H9 (cell line): ENCODE results near the gene TNIP3. TPM values are rescaled to one million over a fixed set of nuclear protein-coding genes. Genes with fewer than 3 reads are reported as not detected.

Experiments
- DNase-seq: peaks from one replicate; pipeline ENCODE4 v3.0.0-alpha.2; 2017
- H2AFZ ChIP-seq: one replicate; pipeline ENCODE4 v1.6.1; 2013; ENCODE audit warnings: mild to moderate bottlenecking, low read length, control low read depth, moderate library complexity
- H2AK5ac ChIP-seq: 2 replicates; pipeline ENCODE4 v1.6.1; 2013; ENCODE audit warnings: low read length, control low read depth, mixed read lengths; ENCODE audit not compliant: insufficient read length
- H2BK120ac ChIP-seq: one replicate; pipeline ENCODE4 v1.6.1; 2013; ENCODE audit warnings: low read depth, mild to moderate bottlenecking, low read length, control low read depth, inconsistent platforms; ENCODE audit not compliant: poor library complexity, severe bottlenecking
- H2BK12ac ChIP-seq: 2 replicates; pipeline ENCODE4 v1.6.1; 2013; ENCODE audit warnings: low read length, control low read depth, mixed read lengths, low read depth; ENCODE audit not compliant: insufficient read length
- H2BK15ac ChIP-seq: 2 replicates; pipeline ENCODE4 v1.6.1; 2013; ENCODE audit warnings: low read depth, low read length, control low read depth
- H2BK20ac ChIP-seq: one replicate; pipeline ENCODE4 v1.6.1; 2013; ENCODE audit warnings: low read depth, mild to moderate bottlenecking, low read length, control low read depth, inconsistent platforms; ENCODE audit not compliant: poor library complexity, severe bottlenecking
- H2BK5ac ChIP-seq: 2 replicates; pipeline ENCODE4 v1.6.1; 2013; ENCODE audit warnings: low read length, control low read depth, mixed read lengths; ENCODE audit not compliant: insufficient read length
- H3K14ac ChIP-seq: 2 replicates; pipeline ENCODE4 v1.6.1; 2013; ENCODE audit warnings: low read length, control low read depth; ENCODE audit not compliant: insufficient read depth
- H3K18ac ChIP-seq: 2 replicates; pipeline ENCODE4 v1.6.1; 2013; ENCODE audit warnings: low read depth, mild to moderate bottlenecking, mixed read lengths, low read length, control low read depth; ENCODE audit not compliant: insufficient read length
- H3K23ac ChIP-seq: 2 replicates; pipeline ENCODE4 v1.6.1; 2013; ENCODE audit warnings: low read length, control low read depth, mixed read lengths, low read depth; ENCODE audit not compliant: insufficient read length
- H3K23me2 ChIP-seq: 2 replicates; pipeline ENCODE4 v1.6.1; 2013; ENCODE audit warnings: low read depth, mild to moderate bottlenecking, mixed read lengths, low read length, control low read depth; ENCODE audit not compliant: insufficient read length, poor library complexity, severe bottlenecking
- H3K27ac ChIP-seq: 2 replicates; pipeline ENCODE4 v1.5.1; 2013; ENCODE audit warnings: low read length, control low read depth, mixed read lengths, low read depth; ENCODE audit not compliant: insufficient read length
- H3K27me3 ChIP-seq: 2 replicates; pipeline ENCODE4 v1.6.1; 2013; ENCODE audit warnings: low read length, control low read depth, inconsistent platforms; ENCODE audit not compliant: insufficient read depth
- H3K4ac ChIP-seq: 2 replicates; pipeline ENCODE4 v1.6.1; 2013; ENCODE audit warnings: low read depth, mild to moderate bottlenecking, control low read depth, inconsistent platforms, low read length, moderate library complexity
- H3K4me1 ChIP-seq: 2 replicates; pipeline ENCODE4 v1.6.1; 2013; ENCODE audit warnings: low read length, control low read depth, inconsistent platforms; ENCODE audit not compliant: insufficient read depth
- H3K4me2 ChIP-seq: 2 replicates; pipeline ENCODE4 v1.6.1; 2013; ENCODE audit warnings: low read length, control low read depth, mixed read lengths; ENCODE audit not compliant: insufficient read length, insufficient read depth
- H3K56ac ChIP-seq: 2 replicates; pipeline ENCODE4 v1.6.1; 2013; ENCODE audit warnings: low read depth, mild to moderate bottlenecking, mixed read lengths, low read length, control low read depth; ENCODE audit not compliant: insufficient read length
- H3K79me1 ChIP-seq: 2 replicates; pipeline ENCODE4 v1.6.1; 2013; ENCODE audit warnings: low read depth, mild to moderate bottlenecking, moderate library complexity, low read length, control low read depth, inconsistent platforms; ENCODE audit not compliant: insufficient read depth, poor library complexity, severe bottlenecking
- H3K79me2 ChIP-seq: 2 replicates; pipeline ENCODE4 v1.6.1; 2013; ENCODE audit warnings: low read length, control low read depth, inconsistent platforms; ENCODE audit not compliant: insufficient read depth
- H3K9ac ChIP-seq: 2 replicates; pipeline ENCODE4 v1.6.1; 2013; ENCODE audit warnings: low read length, control low read depth, mixed read lengths; ENCODE audit not compliant: insufficient read length; ENCODE audit errors: extremely low read depth
- H3K9me3 ChIP-seq: one replicate; pipeline ENCODE4 v1.6.1; 2013; ENCODE audit warnings: low read depth, low read length, inconsistent platforms; ENCODE audit not compliant: control insufficient read depth
- H3T11ph ChIP-seq: one replicate; pipeline ENCODE4 v1.6.1; 2013; ENCODE audit warnings: mild to moderate bottlenecking, low read length, control low read depth, inconsistent platforms
- H4K20me1 ChIP-seq: one replicate; pipeline ENCODE4 v1.6.1; 2013; ENCODE audit not compliant: control insufficient read depth, insufficient read length, insufficient read depth
- H4K5ac ChIP-seq: 2 replicates; pipeline ENCODE4 v1.6.1; 2013; ENCODE audit warnings: low read depth, mild to moderate bottlenecking, mixed read lengths, low read length, control low read depth; ENCODE audit not compliant: insufficient read length
- H4K8ac ChIP-seq: replicated peaks from 2 replicates; pipeline ENCODE4 v1.6.1; 2013; ENCODE audit warnings: low read length, control low read depth, mixed read lengths, low read depth; ENCODE audit not compliant: insufficient read length
- H4K91ac ChIP-seq: 2 replicates; pipeline ENCODE4 v1.6.1; 2013; ENCODE audit warnings: low read depth, mild to moderate bottlenecking, moderate library complexity, mixed read lengths, low read length, control low read depth; ENCODE audit not compliant: insufficient read length
- H3K27ac Mint-ChIP-seq, 3 experiments: 2 replicates in 2 of 3; 3 replicates in 1 of 3; pipeline ENCODE4 v1.8.0; 2020 to 2021; ENCODE audit warnings: mixed read lengths in 3 of 3, mild to moderate bottlenecking in 1 of 3, moderate library complexity in 1 of 3
- H3K27me3 Mint-ChIP-seq: 2 replicates; pipeline ENCODE4 v1.8.0; 2021; ENCODE audit warnings: low read depth, mild to moderate bottlenecking, moderate library complexity, mixed read lengths
- H3K36me3 Mint-ChIP-seq, 3 experiments: 2 replicates in 2 of 3; 3 replicates in 1 of 3; pipeline ENCODE4 v1.8.0; 2020 to 2021; ENCODE audit warnings: low read depth in 3 of 3, mixed read lengths in 3 of 3; ENCODE audit not compliant: insufficient read depth in 1 of 3
- H3K4me1 Mint-ChIP-seq, 2 experiments: 2 replicates each; pipeline ENCODE4 v1.8.0; 2020; ENCODE audit warnings: mixed read lengths in 2 of 2
- H3K4me3 Mint-ChIP-seq, 2 experiments: 2 replicates in 1 of 2; 3 replicates in 1 of 2; pipeline ENCODE4 v1.8.0; 2020 to 2021; ENCODE audit warnings: mild to moderate bottlenecking in 2 of 2, mixed read lengths in 2 of 2, moderate library complexity in 1 of 2
- H3K9me3 Mint-ChIP-seq, 2 experiments: 2 replicates in 1 of 2; 3 replicates in 1 of 2; pipeline ENCODE4 v1.8.0; 2020; ENCODE audit warnings: mild to moderate bottlenecking in 2 of 2, mixed read lengths in 2 of 2, moderate library complexity in 1 of 2
- CTCF ChIP-seq: fragments of 200-600 bp; sonication (generic); conservative IDR thresholded peaks from 3 replicates; pipeline ENCODE4 v1.8.0; 2021; ENCODE audit warnings: antibody characterized with exemption, mild to moderate bottlenecking
- WGBS: extraction: QIAGEN DNeasy Blood & Tissue Kit; methylation state at CpG from one replicate; pipeline ENCODE4 v1.1.7; 2013; ENCODE audit warnings: missing lambda C conversion rate, low lambda C conversion rate, mixed read lengths; ENCODE audit not compliant: insufficient read length; ENCODE audit errors: extremely low coverage; 5-methylcytosine and 5-hydroxymethylcytosine counted together
- total RNA-seq: library from RNA; stranded (reverse); gene quantifications from 2 replicates; pipeline ENCODE4 v1.2.1, GENCODE V29; 2021

Gene TNIP3
- total RNA-seq, 1 experiment from 2014 or later, result not detected

GRCh38 chr4:121187206-121187605 lies 23.1 kb upstream of the TNIP3 start:
- Histone ChIP-seq H3K79me1 (no peaks in the 10 kb centered on the region), H4K8ac (no peak overlapping the region), H3K79me2 (no peaks in the 10 kb centered on the region), H4K20me1 (no peaks in the 10 kb centered on the region), H2BK5ac (no peak overlapping the region), H3T11ph (no peak overlapping the region), H4K5ac (no peak overlapping the region), H3K14ac (no peak overlapping the region), H3K4ac (no peak overlapping the region), H2BK120ac (no peak overlapping the region), H3K4me2 (no peak overlapping the region), H2AK5ac (no peak overlapping the region), H2AFZ (no peak overlapping the region), H2BK20ac (no peak overlapping the region), H2BK15ac (no peak overlapping the region), H3K27ac (no peak overlapping the region), H2BK12ac (no peak overlapping the region), H3K18ac (no peak overlapping the region), H3K27me3 (no peaks in the 10 kb centered on the region), H3K56ac (no peak overlapping the region), H3K23ac (no peak overlapping the region), H4K91ac (no peak overlapping the region), H3K9me3 (no peaks in the 10 kb centered on the region), H3K4me1 (peaks cover 5% of the 10 kb centered on the region; the same call in 1 of the 2 replicates), H3K23me2 (no peaks in the 10 kb centered on the region), H3K9ac (no peak overlapping the region)
- Mint-ChIP-seq H3K4me1 (peaks cover 16 to 24% of the 10 kb centered on the region in 2 experiments), H3K27ac (no peak overlapping the region), H3K36me3 (peaks cover 0 to 9% (median 0%) of the 10 kb centered on the region in 3 experiments; a peak in 2 of 7 replicates), H3K27me3 (no peaks in the 10 kb centered on the region), H3K4me3 (no peak overlapping the region), H3K9me3 (peaks cover 3 to 5% of the 10 kb centered on the region in 2 experiments; a peak in 3 of 5 replicates)
- DNase-seq, result no peak
- WGBS, result no CpG with 5 or more reads among the region's 1 CpG
- no peak for TF ChIP-seq CTCF
